HL-60 (cell line): ENCODE measurements around the gene MAF.

Source experiments
- POLR2AphosphoS5 ChIP-seq: IDR thresholded peaks from 2 replicates; pipeline ENCODE4 v1.6.1; 2012; ENCODE audit warnings: low read depth
- SPI1 ChIP-seq: IDR thresholded peaks from 2 replicates; pipeline ENCODE4 v1.6.1; 2012; ENCODE audit warnings: low read depth, mild to moderate bottlenecking, borderline replicate concordance
- TF ChIP-seq, protein P1 (sequence below): IDR thresholded peaks from one replicate; pipeline ENCODE4 v1.5.1; 2011; ENCODE audit warnings: low read length, control low read depth, inconsistent platforms; ENCODE audit not compliant: insufficient read depth
- TF ChIP-seq, protein P2 (sequence below): IDR thresholded peaks from 2 replicates; pipeline ENCODE4 v1.6.1; 2012; ENCODE audit warnings: low read depth; ENCODE audit not compliant: insufficient replicate concordance

DNA sequence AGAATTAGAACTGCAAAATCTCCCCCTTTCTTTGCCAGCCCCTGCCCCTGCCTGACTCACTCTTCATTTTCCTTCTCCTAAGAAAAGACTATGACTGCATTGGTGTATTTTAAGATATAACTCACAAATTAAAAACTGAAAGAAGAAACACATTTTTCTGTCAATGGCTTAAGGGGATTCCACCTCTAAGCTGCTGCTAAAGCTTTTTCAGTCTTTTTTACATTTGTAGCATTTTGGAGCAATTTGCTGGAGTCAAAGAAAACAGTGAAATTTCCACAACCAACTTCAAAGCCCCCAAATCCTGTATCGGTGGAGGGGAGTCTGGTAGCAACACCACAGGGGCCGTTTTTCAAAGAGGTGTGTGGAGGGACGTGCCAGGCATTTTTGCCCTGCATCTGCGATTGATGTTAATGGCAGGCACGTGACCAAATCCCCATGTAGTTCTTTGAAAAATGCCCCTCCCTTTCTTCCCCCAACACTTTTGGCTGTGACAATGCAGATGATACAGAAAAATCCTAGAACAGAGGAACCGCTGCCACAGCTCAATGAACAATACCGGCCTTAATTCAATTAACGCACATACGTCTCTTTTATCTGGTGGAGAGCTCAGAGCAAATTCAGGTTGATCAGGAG is 28.5 kb downstream of the MAF start:
- TF ChIP-seq, protein P1, sequence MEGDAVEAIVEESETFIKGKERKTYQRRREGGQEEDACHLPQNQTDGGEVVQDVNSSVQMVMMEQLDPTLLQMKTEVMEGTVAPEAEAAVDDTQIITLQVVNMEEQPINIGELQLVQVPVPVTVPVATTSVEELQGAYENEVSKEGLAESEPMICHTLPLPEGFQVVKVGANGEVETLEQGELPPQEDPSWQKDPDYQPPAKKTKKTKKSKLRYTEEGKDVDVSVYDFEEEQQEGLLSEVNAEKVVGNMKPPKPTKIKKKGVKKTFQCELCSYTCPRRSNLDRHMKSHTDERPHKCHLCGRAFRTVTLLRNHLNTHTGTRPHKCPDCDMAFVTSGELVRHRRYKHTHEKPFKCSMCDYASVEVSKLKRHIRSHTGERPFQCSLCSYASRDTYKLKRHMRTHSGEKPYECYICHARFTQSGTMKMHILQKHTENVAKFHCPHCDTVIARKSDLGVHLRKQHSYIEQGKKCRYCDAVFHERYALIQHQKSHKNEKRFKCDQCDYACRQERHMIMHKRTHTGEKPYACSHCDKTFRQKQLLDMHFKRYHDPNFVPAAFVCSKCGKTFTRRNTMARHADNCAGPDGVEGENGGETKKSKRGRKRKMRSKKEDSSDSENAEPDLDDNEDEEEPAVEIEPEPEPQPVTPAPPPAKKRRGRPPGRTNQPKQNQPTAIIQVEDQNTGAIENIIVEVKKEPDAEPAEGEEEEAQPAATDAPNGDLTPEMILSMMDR, result no peak
- TF ChIP-seq SPI1 (no peak), POLR2AphosphoS5 (no peak)
- TF ChIP-seq, protein P2, sequence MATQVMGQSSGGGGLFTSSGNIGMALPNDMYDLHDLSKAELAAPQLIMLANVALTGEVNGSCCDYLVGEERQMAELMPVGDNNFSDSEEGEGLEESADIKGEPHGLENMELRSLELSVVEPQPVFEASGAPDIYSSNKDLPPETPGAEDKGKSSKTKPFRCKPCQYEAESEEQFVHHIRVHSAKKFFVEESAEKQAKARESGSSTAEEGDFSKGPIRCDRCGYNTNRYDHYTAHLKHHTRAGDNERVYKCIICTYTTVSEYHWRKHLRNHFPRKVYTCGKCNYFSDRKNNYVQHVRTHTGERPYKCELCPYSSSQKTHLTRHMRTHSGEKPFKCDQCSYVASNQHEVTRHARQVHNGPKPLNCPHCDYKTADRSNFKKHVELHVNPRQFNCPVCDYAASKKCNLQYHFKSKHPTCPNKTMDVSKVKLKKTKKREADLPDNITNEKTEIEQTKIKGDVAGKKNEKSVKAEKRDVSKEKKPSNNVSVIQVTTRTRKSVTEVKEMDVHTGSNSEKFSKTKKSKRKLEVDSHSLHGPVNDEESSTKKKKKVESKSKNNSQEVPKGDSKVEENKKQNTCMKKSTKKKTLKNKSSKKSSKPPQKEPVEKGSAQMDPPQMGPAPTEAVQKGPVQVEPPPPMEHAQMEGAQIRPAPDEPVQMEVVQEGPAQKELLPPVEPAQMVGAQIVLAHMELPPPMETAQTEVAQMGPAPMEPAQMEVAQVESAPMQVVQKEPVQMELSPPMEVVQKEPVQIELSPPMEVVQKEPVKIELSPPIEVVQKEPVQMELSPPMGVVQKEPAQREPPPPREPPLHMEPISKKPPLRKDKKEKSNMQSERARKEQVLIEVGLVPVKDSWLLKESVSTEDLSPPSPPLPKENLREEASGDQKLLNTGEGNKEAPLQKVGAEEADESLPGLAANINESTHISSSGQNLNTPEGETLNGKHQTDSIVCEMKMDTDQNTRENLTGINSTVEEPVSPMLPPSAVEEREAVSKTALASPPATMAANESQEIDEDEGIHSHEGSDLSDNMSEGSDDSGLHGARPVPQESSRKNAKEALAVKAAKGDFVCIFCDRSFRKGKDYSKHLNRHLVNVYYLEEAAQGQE, result no peak
